GM12891 (cell line): ENCODE results near the gene ZMYND11.

Experiments used
- PAX5 ChIP-seq: IDR thresholded peaks from 2 replicates; pipeline ENCODE4 v1.6.1; 2011; ENCODE audit warnings: low read length, moderate library complexity, mild to moderate bottlenecking; ENCODE audit not compliant: insufficient read depth, severe bottlenecking
- POLR2A ChIP-seq: IDR thresholded peaks from 2 replicates; pipeline ENCODE4 v1.6.1; 2011; ENCODE audit warnings: low read depth, low read length, control low read depth
- POLR2AphosphoS5 ChIP-seq: IDR thresholded peaks from 2 replicates; pipeline ENCODE4 v1.6.1; 2011; ENCODE audit warnings: low read depth, low read length, control low read depth
- POU2F2 ChIP-seq: IDR thresholded peaks from 2 replicates; pipeline ENCODE4 v1.6.1; 2011; ENCODE audit warnings: low read depth, mild to moderate bottlenecking, control low read depth, low read length, moderate library complexity
- SPI1 ChIP-seq: IDR thresholded peaks from 2 replicates; pipeline ENCODE4 v1.6.1; 2011; ENCODE audit warnings: low read depth, low read length, control low read depth
- TAF1 ChIP-seq: IDR thresholded peaks from 2 replicates; pipeline ENCODE4 v1.6.1; 2011; ENCODE audit warnings: low read depth, low read length, control low read depth

DNA sequence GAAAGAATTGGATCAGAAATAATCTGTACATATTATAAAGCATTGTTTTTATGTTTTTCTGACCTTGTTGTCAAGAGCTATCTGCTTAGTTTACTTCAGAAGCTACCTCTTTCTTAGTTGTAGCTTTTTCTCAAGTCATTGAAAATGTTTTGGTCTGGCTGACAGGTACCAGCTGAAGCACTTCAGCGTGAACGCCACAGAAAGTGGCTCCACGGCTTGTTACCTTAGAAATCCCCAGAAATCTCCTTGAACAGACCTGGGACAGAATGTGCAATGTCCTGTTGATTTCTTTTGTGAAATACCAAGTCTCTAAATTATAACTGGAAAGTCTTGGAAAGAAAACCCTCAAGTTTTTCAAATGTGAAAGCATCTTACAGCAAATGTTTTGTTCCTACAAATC lies 96.8 kb downstream of the ZMYND11 start:
- no peak for TF ChIP-seq TAF1
- no peak for TF ChIP-seq POU2F2
- no peak for TF ChIP-seq POLR2A
- TF ChIP-seq POLR2AphosphoS5: no peak
- TF ChIP-seq SPI1: no peak
- no peak for TF ChIP-seq PAX5
